WTC11 (cell line): ENCODE results near the gene SORCS1. TPM values are rescaled to one million over a fixed set of nuclear protein-coding genes. Genes with fewer than 3 reads are reported as not detected.

ENCODE experiments used
- ATAC-seq: fragments of 200-7000 bp; cut with Tn5 transposase; 2 replicates; pipeline ENCODE4 v1.10.0; 2021; ENCODE audit warnings: mild to moderate bottlenecking, moderate library complexity
- CTCF ChIA-PET: fragments of 300-600 bp; sonication (Branson Sonifier 250); formaldehyde crosslinking; loops from one replicate; lab custom pipeline; 2021; ENCODE audit warnings: antibody characterized with exemption; lab: Charles Lee
- POLR2A ChIA-PET: fragments of 350-600 bp; sonication (Branson Sonifier 250); formaldehyde crosslinking; loops from one replicate; lab custom pipeline; 2021; ENCODE audit warnings: antibody characterized with exemption; lab: Charles Lee
- DNase-seq: peaks from one replicate; pipeline ENCODE4 v3.0.0; 2021; ENCODE audit warnings: low spot score
- H3K27ac Mint-ChIP-seq: 2 replicates; pipeline ENCODE4 v1.8.0; 2021; ENCODE audit warnings: mixed read lengths
- H3K27me3 Mint-ChIP-seq: 2 replicates; pipeline ENCODE4 v1.8.0; 2021; ENCODE audit warnings: low read depth, mild to moderate bottlenecking, moderate library complexity, mixed read lengths
- H3K36me3 Mint-ChIP-seq: 2 replicates; pipeline ENCODE4 v1.8.0; 2021; ENCODE audit warnings: mixed read lengths
- H3K4me1 Mint-ChIP-seq: 2 replicates; pipeline ENCODE4 v1.8.0; 2022; ENCODE audit warnings: mixed read lengths
- H3K4me3 Mint-ChIP-seq: 2 replicates; pipeline ENCODE4 v1.8.0; 2021; ENCODE audit warnings: mild to moderate bottlenecking, moderate library complexity, mixed read lengths
- H3K9me3 Mint-ChIP-seq: 2 replicates; pipeline ENCODE4 v1.8.0; 2021; ENCODE audit warnings: mixed read lengths
- E2F1 ChIP-seq: sonication (generic); formaldehyde crosslinking; IDR thresholded peaks from 2 replicates; pipeline ENCODE4 v1.8.0; 2022; ENCODE audit warnings: mild to moderate bottlenecking, missing genetic modification reagents
- FOXK1 ChIP-seq: sonication (generic); formaldehyde crosslinking; IDR thresholded peaks from 2 replicates; pipeline ENCODE4 v1.8.0; 2022; ENCODE audit warnings: mild to moderate bottlenecking, moderate library complexity, missing genetic modification reagents
- HMGA2 ChIP-seq: fragments of 250-450 bp; sonication (Bioruptor Pico); IDR thresholded peaks from 2 replicates; pipeline ENCODE4 v1.4.0; 2021; ENCODE audit warnings: mild to moderate bottlenecking, moderate library complexity
- IRF2 ChIP-seq: sonication (generic); formaldehyde crosslinking; IDR thresholded peaks from 2 replicates; pipeline ENCODE4 v1.8.0; 2022; ENCODE audit warnings: low read depth, missing genetic modification reagents, borderline replicate concordance
- KAT7 ChIP-seq: sonication (generic); formaldehyde crosslinking; IDR thresholded peaks from 2 replicates; pipeline ENCODE4 v1.8.1; 2023; ENCODE audit warnings: missing genetic modification reagents, mild to moderate bottlenecking, borderline replicate concordance
- MXD4 ChIP-seq: fragments of 250-450 bp; sonication (Bioruptor Pico); IDR thresholded peaks from 2 replicates; pipeline ENCODE4 v1.8.0; 2021; ENCODE audit warnings: mild to moderate bottlenecking, moderate library complexity, borderline replicate concordance
- NR1H2 ChIP-seq: sonication (generic); formaldehyde crosslinking; IDR thresholded peaks from 2 replicates; pipeline ENCODE4 v1.9.0; 2021; ENCODE audit warnings: mild to moderate bottlenecking, moderate library complexity, missing genetic modification reagents
- NR2C2 ChIP-seq: sonication (generic); formaldehyde crosslinking; IDR thresholded peaks from 2 replicates; pipeline ENCODE4 v1.8.0; 2022; ENCODE audit warnings: mild to moderate bottlenecking, missing genetic modification reagents
- NR3C1 ChIP-seq: sonication (generic); formaldehyde crosslinking; conservative IDR thresholded peaks from 2 replicates; pipeline ENCODE4 v1.8.1; 2023; ENCODE audit warnings: low read depth, mild to moderate bottlenecking, missing genetic modification reagents
- PRRX2 ChIP-seq: fragments of 250-450 bp; sonication (Bioruptor Pico); IDR thresholded peaks from 2 replicates; pipeline ENCODE4 v1.8.0; 2021; ENCODE audit warnings: mild to moderate bottlenecking
- SOX15 ChIP-seq: fragments of 250-450 bp; sonication (Bioruptor Pico); IDR thresholded peaks from 2 replicates; pipeline ENCODE4 v1.9.0; 2021; ENCODE audit warnings: mild to moderate bottlenecking
- ZMAT4 ChIP-seq: fragments of 250-450 bp; sonication (Bioruptor Pico); IDR thresholded peaks from 2 replicates; pipeline ENCODE4 v1.9.0; 2021; ENCODE audit warnings: mild to moderate bottlenecking
- ZNF219 ChIP-seq: sonication (generic); formaldehyde crosslinking; IDR thresholded peaks from 2 replicates; pipeline ENCODE4 v1.8.0; 2023; ENCODE audit warnings: missing genetic modification reagents, mild to moderate bottlenecking, borderline replicate concordance
- ZNF671 ChIP-seq: fragments of 250-450 bp; sonication (Bioruptor Pico); IDR thresholded peaks from 2 replicates; pipeline ENCODE4 v1.8.0; 2021; ENCODE audit warnings: mild to moderate bottlenecking
- total RNA-seq: library from RNA; stranded (reverse); gene quantifications from 3 replicates; pipeline ENCODE4 v1.2.3, GENCODE V29; 2021
- TF ChIP-seq, protein P1 (sequence below): sonication (generic); formaldehyde crosslinking; IDR thresholded peaks from 2 replicates; pipeline ENCODE4 v1.8.1; 2022; ENCODE audit warnings: mild to moderate bottlenecking, moderate library complexity, missing genetic modification reagents
- TF ChIP-seq, protein P2 (sequence below): sonication (generic); formaldehyde crosslinking; IDR thresholded peaks from 2 replicates; pipeline ENCODE4 v1.8.0; 2022; ENCODE audit warnings: missing genetic modification reagents
- TF ChIP-seq, protein P3 (sequence below): sonication (generic); formaldehyde crosslinking; IDR thresholded peaks from 2 replicates; pipeline ENCODE4 v1.8.1; 2022; ENCODE audit warnings: low read depth, missing genetic modification reagents, borderline replicate concordance
- TF ChIP-seq, protein P4 (sequence below): fragments of 200-600 bp; IDR thresholded peaks from 2 replicates; pipeline ENCODE4 v1.8.0; 2022; ENCODE audit warnings: antibody characterized with exemption
- TF ChIP-seq, protein P5 (sequence below): sonication (generic); formaldehyde crosslinking; IDR thresholded peaks from 2 replicates; pipeline ENCODE4 v1.8.0; 2023; ENCODE audit warnings: missing genetic modification reagents
- TF ChIP-seq, protein P6 (sequence below): sonication (generic); formaldehyde crosslinking; IDR thresholded peaks from 2 replicates; pipeline ENCODE4 v1.8.1; 2023; ENCODE audit warnings: mild to moderate bottlenecking, missing genetic modification reagents, moderate library complexity

The SORCS1 gene
- total RNA-seq, 1 experiment from 2014 or later, result 3.3 TPM

GRCh38 chr10:107059068-107059804, 105.3 kb downstream of the SORCS1 start:
- no peak overlapping the region for H3K4me3 Mint-ChIP-seq
- POLR2A ChIA-PET, result no interaction called here
- H3K27ac Mint-ChIP-seq, result no peak overlapping the region
- H3K36me3 Mint-ChIP-seq, result no peaks in the 10 kb centered on the region
- H3K4me1 Mint-ChIP-seq, result peaks cover 16% of the 10 kb centered on the region
- ATAC-seq, result no peak
- DNase-seq, result no peak
- TF ChIP-seq, protein P1, sequence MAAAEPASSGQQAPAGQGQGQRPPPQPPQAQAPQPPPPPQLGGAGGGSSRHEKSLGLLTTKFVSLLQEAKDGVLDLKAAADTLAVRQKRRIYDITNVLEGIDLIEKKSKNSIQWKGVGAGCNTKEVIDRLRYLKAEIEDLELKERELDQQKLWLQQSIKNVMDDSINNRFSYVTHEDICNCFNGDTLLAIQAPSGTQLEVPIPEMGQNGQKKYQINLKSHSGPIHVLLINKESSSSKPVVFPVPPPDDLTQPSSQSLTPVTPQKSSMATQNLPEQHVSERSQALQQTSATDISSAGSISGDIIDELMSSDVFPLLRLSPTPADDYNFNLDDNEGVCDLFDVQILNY (CRISPR knock-in tag), result no peak
- TF ChIP-seq KAT7 (CRISPR knock-in tag), result no peak
- TF ChIP-seq ZMAT4 (CRISPR knock-in tag), result no peak
- no peak for TF ChIP-seq ZNF219 (CRISPR knock-in tag)
- TF ChIP-seq, protein P2, sequence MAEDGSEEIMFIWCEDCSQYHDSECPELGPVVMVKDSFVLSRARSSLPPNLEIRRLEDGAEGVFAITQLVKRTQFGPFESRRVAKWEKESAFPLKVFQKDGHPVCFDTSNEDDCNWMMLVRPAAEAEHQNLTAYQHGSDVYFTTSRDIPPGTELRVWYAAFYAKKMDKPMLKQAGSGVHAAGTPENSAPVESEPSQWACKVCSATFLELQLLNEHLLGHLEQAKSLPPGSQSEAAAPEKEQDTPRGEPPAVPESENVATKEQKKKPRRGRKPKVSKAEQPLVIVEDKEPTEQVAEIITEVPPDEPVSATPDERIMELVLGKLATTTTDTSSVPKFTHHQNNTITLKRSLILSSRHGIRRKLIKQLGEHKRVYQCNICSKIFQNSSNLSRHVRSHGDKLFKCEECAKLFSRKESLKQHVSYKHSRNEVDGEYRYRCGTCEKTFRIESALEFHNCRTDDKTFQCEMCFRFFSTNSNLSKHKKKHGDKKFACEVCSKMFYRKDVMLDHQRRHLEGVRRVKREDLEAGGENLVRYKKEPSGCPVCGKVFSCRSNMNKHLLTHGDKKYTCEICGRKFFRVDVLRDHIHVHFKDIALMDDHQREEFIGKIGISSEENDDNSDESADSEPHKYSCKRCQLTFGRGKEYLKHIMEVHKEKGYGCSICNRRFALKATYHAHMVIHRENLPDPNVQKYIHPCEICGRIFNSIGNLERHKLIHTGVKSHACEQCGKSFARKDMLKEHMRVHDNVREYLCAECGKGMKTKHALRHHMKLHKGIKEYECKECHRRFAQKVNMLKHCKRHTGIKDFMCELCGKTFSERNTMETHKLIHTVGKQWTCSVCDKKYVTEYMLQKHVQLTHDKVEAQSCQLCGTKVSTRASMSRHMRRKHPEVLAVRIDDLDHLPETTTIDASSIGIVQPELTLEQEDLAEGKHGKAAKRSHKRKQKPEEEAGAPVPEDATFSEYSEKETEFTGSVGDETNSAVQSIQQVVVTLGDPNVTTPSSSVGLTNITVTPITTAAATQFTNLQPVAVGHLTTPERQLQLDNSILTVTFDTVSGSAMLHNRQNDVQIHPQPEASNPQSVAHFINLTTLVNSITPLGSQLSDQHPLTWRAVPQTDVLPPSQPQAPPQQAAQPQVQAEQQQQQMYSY (CRISPR knock-in tag), result no peak
- TF ChIP-seq FOXK1 (CRISPR knock-in tag), result no peak
- TF ChIP-seq, protein P3, sequence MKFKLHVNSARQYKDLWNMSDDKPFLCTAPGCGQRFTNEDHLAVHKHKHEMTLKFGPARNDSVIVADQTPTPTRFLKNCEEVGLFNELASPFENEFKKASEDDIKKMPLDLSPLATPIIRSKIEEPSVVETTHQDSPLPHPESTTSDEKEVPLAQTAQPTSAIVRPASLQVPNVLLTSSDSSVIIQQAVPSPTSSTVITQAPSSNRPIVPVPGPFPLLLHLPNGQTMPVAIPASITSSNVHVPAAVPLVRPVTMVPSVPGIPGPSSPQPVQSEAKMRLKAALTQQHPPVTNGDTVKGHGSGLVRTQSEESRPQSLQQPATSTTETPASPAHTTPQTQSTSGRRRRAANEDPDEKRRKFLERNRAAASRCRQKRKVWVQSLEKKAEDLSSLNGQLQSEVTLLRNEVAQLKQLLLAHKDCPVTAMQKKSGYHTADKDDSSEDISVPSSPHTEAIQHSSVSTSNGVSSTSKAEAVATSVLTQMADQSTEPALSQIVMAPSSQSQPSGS, result no peak
- no peak for TF ChIP-seq HMGA2 (CRISPR knock-in tag)
- no peak for TF ChIP-seq PRRX2
- TF ChIP-seq NR1H2, result no peak
- no peak for TF ChIP-seq IRF2 (CRISPR knock-in tag)
- no peak for TF ChIP-seq E2F1 (CRISPR knock-in tag)
- TF ChIP-seq, protein P4, sequence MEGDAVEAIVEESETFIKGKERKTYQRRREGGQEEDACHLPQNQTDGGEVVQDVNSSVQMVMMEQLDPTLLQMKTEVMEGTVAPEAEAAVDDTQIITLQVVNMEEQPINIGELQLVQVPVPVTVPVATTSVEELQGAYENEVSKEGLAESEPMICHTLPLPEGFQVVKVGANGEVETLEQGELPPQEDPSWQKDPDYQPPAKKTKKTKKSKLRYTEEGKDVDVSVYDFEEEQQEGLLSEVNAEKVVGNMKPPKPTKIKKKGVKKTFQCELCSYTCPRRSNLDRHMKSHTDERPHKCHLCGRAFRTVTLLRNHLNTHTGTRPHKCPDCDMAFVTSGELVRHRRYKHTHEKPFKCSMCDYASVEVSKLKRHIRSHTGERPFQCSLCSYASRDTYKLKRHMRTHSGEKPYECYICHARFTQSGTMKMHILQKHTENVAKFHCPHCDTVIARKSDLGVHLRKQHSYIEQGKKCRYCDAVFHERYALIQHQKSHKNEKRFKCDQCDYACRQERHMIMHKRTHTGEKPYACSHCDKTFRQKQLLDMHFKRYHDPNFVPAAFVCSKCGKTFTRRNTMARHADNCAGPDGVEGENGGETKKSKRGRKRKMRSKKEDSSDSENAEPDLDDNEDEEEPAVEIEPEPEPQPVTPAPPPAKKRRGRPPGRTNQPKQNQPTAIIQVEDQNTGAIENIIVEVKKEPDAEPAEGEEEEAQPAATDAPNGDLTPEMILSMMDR, result no peak
- no peak for TF ChIP-seq NR3C1 (CRISPR knock-in tag)
- TF ChIP-seq SOX15, result no peak
- TF ChIP-seq ZNF671 (CRISPR knock-in tag), result no peak
- TF ChIP-seq, protein P5, sequence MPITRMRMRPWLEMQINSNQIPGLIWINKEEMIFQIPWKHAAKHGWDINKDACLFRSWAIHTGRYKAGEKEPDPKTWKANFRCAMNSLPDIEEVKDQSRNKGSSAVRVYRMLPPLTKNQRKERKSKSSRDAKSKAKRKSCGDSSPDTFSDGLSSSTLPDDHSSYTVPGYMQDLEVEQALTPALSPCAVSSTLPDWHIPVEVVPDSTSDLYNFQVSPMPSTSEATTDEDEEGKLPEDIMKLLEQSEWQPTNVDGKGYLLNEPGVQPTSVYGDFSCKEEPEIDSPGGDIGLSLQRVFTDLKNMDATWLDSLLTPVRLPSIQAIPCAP (CRISPR knock-in tag), result no peak
- TF ChIP-seq, protein P6, sequence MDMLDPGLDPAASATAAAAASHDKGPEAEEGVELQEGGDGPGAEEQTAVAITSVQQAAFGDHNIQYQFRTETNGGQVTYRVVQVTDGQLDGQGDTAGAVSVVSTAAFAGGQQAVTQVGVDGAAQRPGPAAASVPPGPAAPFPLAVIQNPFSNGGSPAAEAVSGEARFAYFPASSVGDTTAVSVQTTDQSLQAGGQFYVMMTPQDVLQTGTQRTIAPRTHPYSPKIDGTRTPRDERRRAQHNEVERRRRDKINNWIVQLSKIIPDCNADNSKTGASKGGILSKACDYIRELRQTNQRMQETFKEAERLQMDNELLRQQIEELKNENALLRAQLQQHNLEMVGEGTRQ (CRISPR knock-in tag), result no peak
- no peak for TF ChIP-seq MXD4 (CRISPR knock-in tag)
- TF ChIP-seq NR2C2 (CRISPR knock-in tag), result no peak
- H3K27me3 Mint-ChIP-seq, result no peaks in the 10 kb centered on the region
- H3K9me3 Mint-ChIP-seq, result no peaks in the 10 kb centered on the region
- CTCF ChIA-PET, result no interaction called here
